Keratinocyte (primary cell): ENCODE measurements around the gene F2RL2. TPM values are rescaled to one million over a fixed set of nuclear protein-coding genes. Genes with fewer than 3 reads are reported as not detected.

ENCODE experiments used
- DNase-seq: peaks from one replicate; pipeline ENCODE4 v3.0.0-alpha.2; 2011; ENCODE audit warnings: low read depth, missing footprints, low spot score
- FAIRE-seq: peaks from 2 replicates; lab custom pipeline; 2011; peaks lifted over from hg19 to GRCh38; lab: Jason Lieb, UNC
- H2AFZ ChIP-seq: 2 replicates; pipeline ENCODE4 v1.6.0; 2012; ENCODE audit warnings: low read length, control low read depth, inconsistent platforms; ENCODE audit not compliant: control insufficient read depth
- H3K27ac ChIP-seq: 2 replicates; pipeline ENCODE4 v1.5.1; 2011; ENCODE audit warnings: low read length; ENCODE audit not compliant: control insufficient read depth, insufficient read depth
- H3K27me3 ChIP-seq: 3 replicates; pipeline ENCODE4 v1.6.0; 2011; ENCODE audit warnings: low read length; ENCODE audit not compliant: control insufficient read depth, insufficient read depth; ENCODE audit errors: extremely low read depth
- H3K36me3 ChIP-seq, 2 experiments: 2 replicates in 1 of 2; 3 replicates in 1 of 2; pipeline ENCODE4 v1.5.1; 2011; ENCODE audit warnings: low read length in 2 of 2, mild to moderate bottlenecking in 1 of 2; ENCODE audit not compliant: control insufficient read depth in 2 of 2, insufficient read depth in 2 of 2; ENCODE audit errors: extremely low read depth in 1 of 2
- H3K4me1 ChIP-seq: 3 replicates; pipeline ENCODE4 v1.5.1; 2011; ENCODE audit warnings: low read length; ENCODE audit not compliant: control insufficient read depth, insufficient read depth; ENCODE audit errors: extremely low read depth
- H3K4me2 ChIP-seq: 3 replicates; pipeline ENCODE4 v1.6.0; 2011; ENCODE audit warnings: low read depth, low read length; ENCODE audit not compliant: control insufficient read depth, insufficient read depth; ENCODE audit errors: extremely low read depth
- H3K4me3 ChIP-seq, 3 experiments: fragments of 200-600 bp in 1 of 3; sonication (generic) in 1 of 3; 2 replicates in 2 of 3; 3 replicates in 1 of 3; pipeline ENCODE4 v1.5.1; 2011 to 2016; ENCODE audit warnings: low read length in 3 of 3, mild to moderate bottlenecking in 3 of 3, control low read depth in 2 of 3, inconsistent platforms in 1 of 3, low read depth in 1 of 3, mixed read lengths in 1 of 3, mixed run types in 1 of 3, moderate library complexity in 1 of 3; ENCODE audit not compliant: control insufficient read depth in 2 of 3, insufficient read depth in 2 of 3; ENCODE audit errors: extremely low read depth in 1 of 3
- H3K79me2 ChIP-seq: 2 replicates; pipeline ENCODE4 v1.6.0; 2012; ENCODE audit warnings: low read length; ENCODE audit not compliant: control insufficient read depth, insufficient read depth
- H3K9ac ChIP-seq: 3 replicates; pipeline ENCODE4 v1.6.0; 2011; ENCODE audit warnings: low read length; ENCODE audit not compliant: control insufficient read depth, insufficient read depth; ENCODE audit errors: extremely low read depth
- H3K9me1 ChIP-seq: 3 replicates; pipeline ENCODE4 v1.6.0; 2011; ENCODE audit warnings: low read length; ENCODE audit not compliant: control insufficient read depth, insufficient read depth; ENCODE audit errors: extremely low read depth
- H3K9me3 ChIP-seq: 2 replicates; pipeline ENCODE4 v1.5.1; 2012; ENCODE audit warnings: low read depth, low read length; ENCODE audit not compliant: control insufficient read depth
- H4K20me1 ChIP-seq: 3 replicates; pipeline ENCODE4 v1.6.0; 2011; ENCODE audit warnings: low read length; ENCODE audit not compliant: control insufficient read depth, insufficient read depth; ENCODE audit errors: extremely low read depth
- EZH2 ChIP-seq: IDR thresholded peaks from one replicate; pipeline ENCODE4 v1.6.1; 2012; ENCODE audit warnings: inconsistent platforms, mild to moderate bottlenecking, low read length, moderate library complexity
- dilution Hi-C: fragments of 300-500 bp; cut with MboI; formaldehyde crosslinking; loops from one replicate; pipeline ENCODE4 v1.7.0; 2020; ENCODE audit warnings: low sequenced_read_pairs; ENCODE audit not compliant: extremely low pct_ligation_motif_present
- polyA plus RNA-seq, 5 experiments: library from polyadenylated mRNA; depleted of rRNA in 3 of 5; stranded (reverse) in 3 of 5; stranded (forward) in 1 of 5; unstranded in 1 of 5; fragments of >200 nt; gene quantifications; 1 replicate in 1 of 5; 2 replicates in 3 of 5; 3 replicates in 1 of 5; pipeline versions ENCODE4 v1.2.1 to v1.2.3, GENCODE V29; 2011 to 2012; ENCODE audit warnings: missing spikeins in 2 of 5, low read depth in 1 of 5, low replicate concordance in 1 of 5
- TF ChIP-seq, protein P1 (sequence below), 3 experiments: IDR thresholded peaks in 1 of 3; conservative IDR thresholded peaks in 1 of 3; optimal IDR thresholded peaks in 1 of 3; 2 replicates in 2 of 3; 3 replicates in 1 of 3; pipeline versions ENCODE3 to v1.5.1; 2011; ENCODE audit warnings: low read length in 3 of 3, mild to moderate bottlenecking in 3 of 3, moderate library complexity in 2 of 3, control low read depth in 1 of 3, inconsistent platforms in 1 of 3; ENCODE audit not compliant: insufficient read depth in 2 of 3; ENCODE audit errors: extremely low read depth in 1 of 3

The F2RL2 gene
- polyA plus RNA-seq, 1 donor (not counting 4 experiments of a cell fraction or from before 2014, with no cell fraction given): not detected

DNA sequence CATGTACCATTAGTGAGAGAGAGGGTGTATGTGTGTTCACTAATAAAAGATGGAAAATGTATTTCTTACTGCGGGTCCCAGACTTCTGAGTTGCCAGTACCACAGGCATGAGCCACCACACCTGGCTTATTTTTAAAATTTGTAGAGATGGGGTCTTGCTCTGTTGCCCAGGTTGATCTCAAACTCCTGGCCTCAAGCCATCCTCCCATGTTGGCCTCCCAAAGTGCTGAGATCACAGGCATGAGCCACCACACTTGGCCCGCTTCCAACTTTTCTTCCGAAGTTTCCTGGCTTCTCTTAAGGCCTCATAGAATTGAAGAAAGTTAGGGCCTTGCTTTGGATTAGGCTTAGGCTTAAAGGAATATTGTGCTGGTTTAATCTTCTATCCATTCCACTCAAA, 40.4 kb upstream of the F2RL2 start:
- no peak overlapping the region for H2AFZ ChIP-seq
- no peaks in the 10 kb centered on the region for H3K9me3 ChIP-seq
- DNase-seq (no peak), FAIRE-seq (no peak)
- no peaks in the 10 kb centered on the region for H3K27me3 ChIP-seq
- no peaks in the 10 kb centered on the region for H3K9me1 ChIP-seq
- H3K4me3 ChIP-seq: no peak overlapping the region
- H3K4me1 ChIP-seq: no peaks in the 10 kb centered on the region
- no peak overlapping the region for H3K9ac ChIP-seq
- no peaks in the 10 kb centered on the region for H3K79me2 ChIP-seq
- TF ChIP-seq, protein P1, sequence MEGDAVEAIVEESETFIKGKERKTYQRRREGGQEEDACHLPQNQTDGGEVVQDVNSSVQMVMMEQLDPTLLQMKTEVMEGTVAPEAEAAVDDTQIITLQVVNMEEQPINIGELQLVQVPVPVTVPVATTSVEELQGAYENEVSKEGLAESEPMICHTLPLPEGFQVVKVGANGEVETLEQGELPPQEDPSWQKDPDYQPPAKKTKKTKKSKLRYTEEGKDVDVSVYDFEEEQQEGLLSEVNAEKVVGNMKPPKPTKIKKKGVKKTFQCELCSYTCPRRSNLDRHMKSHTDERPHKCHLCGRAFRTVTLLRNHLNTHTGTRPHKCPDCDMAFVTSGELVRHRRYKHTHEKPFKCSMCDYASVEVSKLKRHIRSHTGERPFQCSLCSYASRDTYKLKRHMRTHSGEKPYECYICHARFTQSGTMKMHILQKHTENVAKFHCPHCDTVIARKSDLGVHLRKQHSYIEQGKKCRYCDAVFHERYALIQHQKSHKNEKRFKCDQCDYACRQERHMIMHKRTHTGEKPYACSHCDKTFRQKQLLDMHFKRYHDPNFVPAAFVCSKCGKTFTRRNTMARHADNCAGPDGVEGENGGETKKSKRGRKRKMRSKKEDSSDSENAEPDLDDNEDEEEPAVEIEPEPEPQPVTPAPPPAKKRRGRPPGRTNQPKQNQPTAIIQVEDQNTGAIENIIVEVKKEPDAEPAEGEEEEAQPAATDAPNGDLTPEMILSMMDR (optimal IDR thresholded peaks at IDR 0.05 in 1 of 3, IDR thresholded peaks at IDR 0.05 in 1 of 3, conservative IDR thresholded peaks at IDR 0.05 in 1 of 3; ENCODE audit: extremely low read depth in 1 of 3, insufficient read depth in 2 of 3, low read length in 3 of 3): no peak
- TF ChIP-seq EZH2: no peak
- H4K20me1 ChIP-seq: no peaks in the 10 kb centered on the region
- dilution Hi-C loops: no loop called here
- H3K36me3 ChIP-seq: no peaks in the 10 kb centered on the region
- H3K27ac ChIP-seq: no peak overlapping the region
- H3K4me2 ChIP-seq: no peak overlapping the region

DNA sequence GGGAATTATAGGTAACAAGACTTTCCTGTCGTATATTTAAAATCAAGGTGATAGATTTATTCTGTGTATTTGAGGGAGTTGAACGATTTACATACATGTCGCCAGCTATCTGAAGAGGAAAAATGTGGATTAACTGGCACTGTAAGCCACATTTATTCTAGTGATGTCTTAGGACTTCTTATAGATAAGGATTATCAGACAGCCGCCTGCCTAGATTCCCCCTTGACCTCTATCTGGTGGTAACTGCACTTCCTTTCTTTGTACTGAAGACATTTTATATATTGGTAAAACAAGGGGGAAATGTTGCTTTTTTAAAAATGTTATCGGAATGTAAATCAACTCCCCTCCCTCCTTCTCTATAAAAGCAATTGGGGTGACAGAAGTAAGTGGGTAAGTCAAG, 39.3 kb upstream of the F2RL2 start:
- no peak for FAIRE-seq
- no peaks in the 10 kb centered on the region for H3K9me3 ChIP-seq
- no peak overlapping the region for H3K4me2 ChIP-seq
- no peaks in the 10 kb centered on the region for H3K9me1 ChIP-seq
- no peak overlapping the region for H3K27ac ChIP-seq
- H2AFZ ChIP-seq: no peak overlapping the region
- no peak overlapping the region for H3K9ac ChIP-seq
- dilution Hi-C loops: no loop called here
- no peaks in the 10 kb centered on the region for H3K27me3 ChIP-seq
- no peaks in the 10 kb centered on the region for H3K4me1 ChIP-seq
- H3K36me3 ChIP-seq: no peaks in the 10 kb centered on the region
- no peak for DNase-seq
- no peak overlapping the region for H3K4me3 ChIP-seq
- H4K20me1 ChIP-seq: no peaks in the 10 kb centered on the region
- H3K79me2 ChIP-seq: no peaks in the 10 kb centered on the region
- TF ChIP-seq, protein P1 (optimal IDR thresholded peaks at IDR 0.05 in 1 of 3, IDR thresholded peaks at IDR 0.05 in 1 of 3, conservative IDR thresholded peaks at IDR 0.05 in 1 of 3; ENCODE audit: extremely low read depth in 1 of 3, insufficient read depth in 2 of 3, low read length in 3 of 3): no peak
- TF ChIP-seq EZH2: no peak
